AG09309 (cell line): ENCODE results near the gene GNE.
A peak's percentile ranks its signal among the peaks of the same experiment; 100 is the strongest.
"Not testable (repeated sequence)": the region's sequence is repeated elsewhere in the genome, so short reads cannot be mapped to it uniquely, and the experiment has no call there.

Experiments used
- DNase-seq: peaks from one replicate; pipeline ENCODE4 v3.0.0-alpha.2; 2010; ENCODE audit warnings: low read depth
- H3K4me3 ChIP-seq: 2 replicates; pipeline ENCODE4 v1.5.1; 2011; ENCODE audit warnings: mild to moderate bottlenecking, low read depth, low read length, moderate library complexity; ENCODE audit not compliant: control insufficient read depth
- CTCF ChIP-seq: IDR thresholded peaks from 2 replicates; pipeline ENCODE4 v1.5.1; 2011; ENCODE audit warnings: mild to moderate bottlenecking, low read depth, low read length, inconsistent platforms; ENCODE audit not compliant: insufficient read depth, control insufficient read depth; ENCODE audit errors: missing control alignments

Gene GNE

GRCh38 chr9:36284226-36284625, 26.0 kb upstream of the GNE start:
- no peak for TF ChIP-seq CTCF
- DNase-seq, result no peak

GRCh38 chr9:36282275-36282674, 24.0 kb upstream of the GNE start:
- DNase-seq, result no peak
- no peak overlapping the region for H3K4me3 ChIP-seq
- no peak for TF ChIP-seq CTCF

More at GRCh38 chr9:36284226-36284625, 26.0 kb upstream of the GNE start:
- no peak overlapping the region for H3K4me3 ChIP-seq

- no peak for TF ChIP-seq CTCF
- H3K4me3 ChIP-seq, result no peak overlapping the region
- no peak for DNase-seq
Observed at GRCh38 chr9:36280989-36281388, 22.7 kb upstream of the GNE start.

- DNase-seq, result no peak
- TF ChIP-seq CTCF, result no peak
- H3K4me3 ChIP-seq, result no peak overlapping the region
Observed at GRCh38 chr9:36278243-36278642, 20.0 kb upstream of the GNE start.

- TF ChIP-seq CTCF, result no peak
- peak overlapping the region; percentile 7 for H3K4me3 ChIP-seq
- no peak for DNase-seq
Observed at GRCh38 chr9:36276781-36277181, 18.5 kb upstream of the GNE start.

GRCh38 chr9:36276254-36276653, 18.0 kb upstream of the GNE start:
- TF ChIP-seq CTCF, result no peak
- peak overlapping the region; percentile 7 for H3K4me3 ChIP-seq
- no peak for DNase-seq

- TF ChIP-seq CTCF, result no peak
- DNase-seq, result no peak
- H3K4me3 ChIP-seq, result no peak overlapping the region
Observed at GRCh38 chr9:36275060-36275459, 16.8 kb upstream of the GNE start.

GRCh38 chr9:36273354-36273753, 15.1 kb upstream of the GNE start:
- DNase-seq, H3K4me3 ChIP-seq: not testable (repeated sequence)
